GM21723 (cell line): ENCODE results near the gene SALL1.

Source experiments
- ATAC-seq: cut with Tn5 transposase; IDR thresholded peaks from one replicate; pipeline ENCODE4 v1.9.1; 2021; ENCODE audit warnings: mild to moderate bottlenecking, moderate library complexity; ENCODE audit not compliant: unreplicated experiment

SALL1 gene

DNA sequence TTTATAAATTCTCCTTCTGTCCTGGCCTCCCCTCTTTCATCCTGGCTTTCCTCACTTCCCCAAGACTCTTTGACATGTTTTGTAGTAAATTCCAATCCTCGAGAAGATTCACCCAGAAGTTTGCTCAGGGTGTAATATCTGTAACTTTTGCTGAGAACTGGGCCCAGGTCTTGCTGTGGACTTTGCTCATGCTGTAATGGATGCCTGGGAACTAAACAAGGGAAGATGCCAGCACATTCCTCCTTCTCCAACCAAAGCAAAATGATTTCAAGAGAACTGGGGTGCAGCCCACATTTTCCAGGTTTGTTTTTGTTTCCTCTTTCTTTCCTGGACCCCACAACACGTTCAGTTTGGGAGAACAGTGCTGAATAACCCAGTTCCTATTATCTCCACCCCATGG is 6.6 kb upstream of the SALL1 start:
- no peak for ATAC-seq

DNA sequence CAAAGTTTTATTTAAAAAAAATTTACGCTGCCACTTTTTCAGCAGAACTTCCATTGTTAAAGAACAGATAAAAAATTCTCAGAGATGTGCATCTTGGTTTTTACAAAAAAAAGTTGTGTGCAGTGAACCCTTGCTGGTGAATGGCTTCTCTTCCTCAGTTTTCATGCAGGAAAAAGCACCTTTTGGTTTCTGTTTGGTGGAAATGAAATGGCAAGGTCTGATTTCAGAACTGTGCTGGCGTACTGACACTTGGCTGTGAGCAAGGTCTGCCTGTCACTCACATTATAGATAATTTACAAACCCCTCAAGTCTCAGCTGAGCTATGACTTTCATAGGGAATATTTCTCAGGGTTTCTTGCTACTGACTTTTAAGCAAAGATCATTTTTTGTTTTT is 5.7 kb upstream of the SALL1 start:
- no peak for ATAC-seq

DNA sequence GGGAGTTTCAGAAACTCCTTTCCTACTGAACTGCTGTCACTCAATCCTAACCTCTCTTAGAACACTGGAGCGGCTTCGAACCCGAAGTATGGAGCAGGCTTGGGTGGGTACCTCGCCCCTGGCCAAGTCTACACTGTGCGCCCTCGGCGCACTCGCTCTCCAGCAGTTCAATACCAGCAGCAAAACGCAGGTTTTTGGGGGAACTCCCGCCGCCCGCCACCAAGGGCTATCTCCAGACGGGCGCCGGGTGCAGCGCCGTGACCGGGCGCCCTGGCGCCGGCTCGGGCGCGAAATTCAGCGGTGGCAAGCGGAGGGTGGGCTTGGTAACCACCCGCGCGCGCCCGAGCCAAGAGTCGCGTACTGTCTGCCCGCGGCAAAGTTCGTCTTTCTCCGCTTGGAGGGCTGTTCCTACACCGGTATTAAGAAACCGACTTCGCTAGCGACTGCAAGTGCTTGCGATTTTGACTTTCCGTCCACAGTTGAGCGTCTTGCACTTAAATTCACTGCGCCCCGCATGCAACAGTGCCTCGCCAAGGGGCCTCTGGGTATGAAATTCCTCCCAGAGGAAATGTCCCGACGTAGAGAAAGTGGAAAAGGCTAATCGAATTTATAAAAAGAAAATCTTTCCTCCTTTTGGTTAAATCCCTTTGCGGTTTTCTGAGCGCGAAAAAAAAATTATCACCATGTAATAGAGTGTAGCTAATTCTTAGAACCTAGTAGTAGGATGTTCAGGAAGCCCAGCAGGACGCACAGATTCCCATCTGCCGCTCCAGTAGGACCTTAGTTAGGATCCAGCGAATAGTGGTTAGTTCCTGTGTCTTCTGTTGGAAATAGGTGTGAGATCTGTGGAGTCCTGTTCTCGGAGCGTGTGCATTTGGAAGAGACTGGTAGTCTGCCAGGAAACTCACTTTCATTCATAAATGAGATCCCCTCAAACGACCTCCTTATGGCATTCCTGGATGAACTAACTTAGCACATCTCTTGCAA is 5.0 kb upstream of the SALL1 start:
- ATAC-seq: no peak

DNA sequence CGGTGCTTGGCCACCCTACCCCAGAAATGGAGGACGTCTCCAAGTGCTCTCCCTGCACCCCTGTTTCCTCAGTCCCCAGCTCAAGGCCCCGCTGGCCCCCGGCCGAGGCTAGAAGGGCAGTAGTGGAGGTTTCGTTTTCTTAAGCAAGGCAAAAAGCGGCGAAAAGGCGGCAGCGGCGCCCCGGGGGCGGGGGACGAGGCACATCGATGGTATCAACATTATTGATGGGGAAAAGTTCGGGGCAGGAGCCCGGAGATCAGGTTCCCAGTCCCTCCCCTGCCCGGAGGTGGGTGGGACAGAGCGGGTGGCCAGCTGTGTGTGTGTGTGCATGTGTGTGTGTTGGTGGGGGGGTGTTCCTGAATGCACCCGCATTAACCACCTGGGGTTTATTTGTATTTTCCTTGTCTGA is 4.1 kb upstream of the SALL1 start:
- no peak for ATAC-seq

DNA sequence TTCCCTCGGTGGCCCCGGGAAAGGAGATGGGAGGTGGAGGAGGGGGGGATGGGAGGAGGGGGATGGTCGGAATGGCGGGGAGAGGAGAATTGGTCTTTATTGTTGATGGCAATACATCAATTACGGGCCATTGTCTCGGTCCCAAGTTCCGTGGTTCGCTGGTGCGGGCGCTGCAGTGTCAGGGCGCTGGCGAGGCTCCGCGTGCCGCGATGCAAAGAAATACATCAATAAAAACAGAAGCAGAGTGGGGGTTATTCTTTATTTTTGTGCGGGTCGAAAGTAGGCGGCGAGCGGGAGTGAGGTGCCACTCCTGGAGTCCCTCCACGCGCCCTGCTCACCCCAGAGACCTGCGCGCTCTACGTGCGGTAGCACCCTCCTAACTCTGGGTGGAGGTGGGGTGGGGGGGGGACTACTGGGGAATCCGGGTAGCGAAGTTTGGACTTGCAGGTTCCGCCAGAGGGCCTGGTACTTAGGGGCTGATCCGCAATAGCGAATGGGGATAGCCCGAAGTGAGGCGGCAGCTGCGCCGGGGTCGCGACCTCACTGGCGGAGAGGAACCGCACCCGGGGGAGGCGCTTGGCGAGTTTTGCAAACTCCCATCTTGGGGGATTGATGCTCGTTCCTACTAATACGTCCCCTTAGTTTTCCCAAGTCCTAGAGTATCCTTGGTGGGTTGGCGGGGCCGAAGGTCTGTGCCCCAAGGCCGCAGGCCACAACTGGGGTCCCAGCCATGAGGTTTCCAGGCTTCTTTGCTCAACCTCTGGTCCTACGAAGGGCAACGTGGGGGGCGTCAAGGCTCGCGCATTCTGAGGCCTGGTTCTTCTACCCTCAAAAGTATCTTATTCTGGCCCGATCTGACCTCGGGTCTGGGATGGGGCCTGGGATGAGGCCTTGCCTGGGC is 3.5 kb upstream of the SALL1 start:
- no peak for ATAC-seq

DNA sequence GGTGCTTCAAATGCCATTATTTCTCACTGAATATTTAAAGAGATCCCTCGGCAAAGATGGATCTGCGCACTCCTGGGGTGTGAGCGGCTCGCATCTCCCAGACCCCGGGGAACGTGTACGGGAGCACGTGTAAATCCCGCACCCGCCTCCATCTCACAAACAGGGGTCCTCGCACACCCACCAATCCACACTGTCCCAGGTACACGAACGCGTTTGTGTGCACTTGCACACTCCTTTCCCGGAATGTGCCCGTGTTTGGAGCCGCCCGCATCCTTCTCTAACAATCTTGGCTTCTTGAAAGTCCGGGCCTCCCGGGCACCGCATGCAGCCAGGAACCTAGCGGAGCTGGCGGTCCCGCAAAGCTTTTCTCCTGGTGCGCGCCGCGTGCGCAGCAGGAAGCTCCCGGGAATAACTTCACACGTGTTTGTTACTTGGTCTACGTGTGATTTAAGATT is 2.5 kb upstream of the SALL1 start:
- no peak for ATAC-seq

DNA sequence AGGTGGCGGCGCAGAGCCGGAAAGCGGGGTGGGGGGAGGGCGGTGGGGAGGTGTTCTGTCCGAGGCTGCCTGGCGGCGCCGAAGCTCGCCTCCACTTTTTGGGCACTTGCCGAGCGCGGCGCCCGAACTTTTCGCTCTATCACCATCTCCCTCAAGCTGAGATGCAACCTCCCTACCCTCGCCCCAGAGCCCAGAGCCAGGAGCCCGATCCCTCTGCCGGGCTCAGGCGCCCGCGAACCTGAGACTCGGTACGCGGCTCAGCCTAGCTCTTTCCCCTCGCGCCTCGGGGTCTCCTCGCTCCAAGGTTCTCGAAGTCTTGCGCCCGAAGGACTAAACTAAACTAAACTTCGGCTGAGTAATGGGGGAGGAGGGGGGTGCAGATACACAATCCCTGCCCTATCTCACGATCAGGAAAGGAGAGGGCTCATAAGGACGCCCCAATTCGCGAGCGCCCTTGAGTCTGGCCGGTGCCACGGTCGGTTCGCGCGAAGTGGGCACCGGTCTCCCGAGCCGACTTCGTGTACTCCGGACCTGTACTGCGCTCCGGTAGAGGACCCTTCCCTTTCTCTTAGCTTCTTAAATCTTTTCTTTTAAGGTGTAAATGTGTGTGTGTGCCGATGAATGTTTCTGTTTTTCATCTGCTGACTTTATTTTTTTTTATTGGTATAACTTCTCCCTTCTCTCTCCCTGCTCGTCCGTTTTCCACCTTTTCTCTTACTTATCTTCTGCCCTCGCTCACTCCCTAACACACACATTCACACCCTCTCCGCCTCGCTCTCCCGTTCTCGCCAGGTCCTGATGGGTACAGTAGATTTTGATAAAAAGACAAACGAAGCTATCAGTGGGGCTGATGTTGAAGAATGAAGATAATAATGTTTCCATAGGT is 1.9 kb upstream of the SALL1 start:
- ATAC-seq: no peak

DNA sequence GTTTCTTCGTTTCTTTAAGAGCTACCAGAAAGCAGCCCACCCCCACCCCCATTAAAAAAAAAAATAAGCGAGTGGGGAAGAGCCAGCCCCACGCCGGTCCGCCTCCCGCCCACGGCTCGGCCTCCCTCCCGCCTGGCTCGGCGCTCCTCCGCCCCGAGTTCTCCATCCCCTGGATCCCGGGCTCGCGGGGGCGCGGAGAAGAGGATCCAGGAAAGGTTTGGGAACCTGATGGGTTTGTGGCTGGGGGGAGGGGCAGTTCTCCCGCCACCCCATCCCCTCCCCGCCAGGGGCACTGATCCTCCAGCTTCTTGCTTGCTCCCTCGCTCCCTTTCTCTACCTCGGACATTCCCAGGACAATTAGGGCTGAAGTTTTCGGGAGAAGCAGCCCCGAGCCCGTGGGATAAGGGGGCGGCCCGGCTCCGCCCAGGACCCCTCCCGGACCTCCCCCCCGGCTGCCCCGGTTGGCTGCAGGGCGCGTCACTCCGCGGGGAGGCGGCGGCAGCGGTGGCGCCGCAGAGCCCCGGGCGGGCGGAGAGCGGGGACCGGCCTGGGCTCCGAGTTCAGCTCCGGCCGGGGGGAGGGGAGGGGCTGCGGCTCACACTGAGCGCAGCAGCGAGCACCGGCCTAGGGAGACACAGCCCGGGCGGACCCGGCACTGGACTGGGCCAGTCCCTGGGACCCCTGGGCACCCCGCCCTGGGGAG is 1.0 kb upstream of the SALL1 start:
- no peak for ATAC-seq

DNA sequence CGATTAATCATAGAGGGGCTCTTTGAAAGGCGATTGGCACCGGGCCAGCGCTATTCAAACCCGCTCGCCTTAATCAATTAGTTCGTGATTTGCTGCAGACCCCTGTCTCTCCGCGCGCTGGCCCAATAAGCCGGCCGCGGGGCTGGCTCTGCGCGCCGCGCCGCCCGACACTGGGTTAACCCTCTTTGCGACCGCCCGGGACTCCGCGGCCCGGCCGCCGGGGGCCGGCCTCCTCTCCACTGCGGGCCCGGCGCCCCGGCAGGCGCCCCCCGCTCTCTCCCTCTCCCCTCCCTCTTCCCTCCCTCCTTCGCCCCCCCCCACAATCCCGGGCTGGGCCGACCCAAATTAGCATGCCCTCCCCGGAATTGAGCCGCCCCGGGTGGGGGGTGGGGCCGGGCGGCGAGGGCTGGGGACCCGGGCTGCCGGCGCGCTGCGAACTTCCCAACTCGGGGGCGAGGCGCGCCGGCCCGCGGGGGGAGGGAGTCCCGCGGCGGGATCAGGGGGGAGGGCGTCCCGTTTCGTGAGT is 428 bp upstream of the SALL1 start:
- ATAC-seq: no peak

DNA sequence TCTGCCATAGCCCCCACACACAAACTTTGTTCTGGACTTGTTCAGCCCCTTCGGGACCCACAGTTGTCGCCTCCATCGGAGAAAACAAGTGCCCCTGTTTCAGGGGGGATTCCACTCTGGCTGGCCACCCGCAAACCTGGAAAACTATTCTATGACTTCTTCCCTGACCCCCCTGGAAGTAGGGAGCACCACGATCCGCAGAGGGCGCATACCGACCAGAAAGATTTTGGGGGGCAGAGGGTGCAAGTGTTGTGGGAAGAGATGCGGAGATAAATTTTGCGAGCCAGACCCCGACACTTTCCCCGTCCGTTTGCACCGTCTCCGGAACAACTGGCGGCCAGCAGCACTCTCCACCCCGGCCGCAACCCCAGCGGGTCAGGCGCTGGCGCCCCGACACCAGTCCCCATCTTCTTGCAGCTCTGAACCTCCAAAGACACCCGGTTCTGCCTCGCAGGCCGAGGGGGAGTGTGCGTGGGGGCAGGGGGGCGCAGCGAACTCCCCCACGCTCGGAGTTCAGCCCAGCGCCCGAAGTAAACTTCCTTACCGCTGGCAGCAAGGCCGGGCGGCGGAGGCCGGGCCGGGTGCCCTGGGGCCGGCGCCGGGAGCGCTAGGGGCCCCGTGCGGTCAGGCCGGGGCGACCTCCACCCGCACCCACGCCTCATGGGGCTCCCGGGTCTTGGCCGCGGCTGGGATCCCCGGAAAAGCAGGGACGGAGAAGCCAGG is 744 bp downstream of the SALL1 start:
- ATAC-seq: no peak

DNA sequence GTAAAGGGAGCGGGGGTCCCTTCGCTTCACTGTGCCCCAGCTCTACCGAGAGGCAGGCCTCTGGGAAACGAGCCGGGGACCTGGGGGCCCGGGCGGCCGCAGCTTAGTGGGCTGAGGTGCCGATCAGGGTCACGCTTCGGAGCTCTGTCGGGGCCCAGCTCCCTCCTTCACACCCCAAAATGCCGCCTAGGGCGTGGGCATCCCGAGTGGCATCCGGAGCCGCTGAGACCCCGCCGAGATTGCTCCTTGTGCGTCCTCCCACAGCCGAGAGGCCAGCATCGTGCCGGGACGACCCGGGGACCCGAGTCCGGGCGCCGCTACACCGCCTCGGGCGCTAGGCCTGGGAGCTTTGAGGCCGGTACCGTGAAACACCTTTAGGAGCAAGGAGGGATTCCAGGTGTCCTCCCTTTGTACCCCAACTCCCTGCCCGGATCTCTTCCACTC is 1.3 kb downstream of the SALL1 start:
- no peak for ATAC-seq

DNA sequence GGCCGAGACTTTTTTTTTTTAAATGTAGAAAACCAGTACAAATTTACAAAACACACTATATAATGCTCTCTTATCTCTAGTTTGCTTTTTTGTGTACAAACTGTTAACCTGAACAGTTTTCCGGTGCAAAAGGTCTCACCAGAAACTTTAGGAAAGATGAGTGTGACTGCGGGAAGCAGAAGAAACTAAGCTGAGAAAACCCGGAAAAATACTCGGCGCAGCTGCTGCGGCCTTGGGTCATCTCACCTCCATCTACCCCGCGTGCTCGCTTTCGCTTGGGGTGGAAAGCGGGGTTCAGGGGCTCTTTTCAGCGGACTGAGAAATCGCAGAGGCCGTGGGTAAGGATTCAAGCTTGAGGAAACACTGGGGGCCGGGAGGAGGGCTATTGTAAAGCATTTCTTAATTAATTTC is 1.8 kb downstream of the SALL1 start:
- no peak for ATAC-seq

DNA sequence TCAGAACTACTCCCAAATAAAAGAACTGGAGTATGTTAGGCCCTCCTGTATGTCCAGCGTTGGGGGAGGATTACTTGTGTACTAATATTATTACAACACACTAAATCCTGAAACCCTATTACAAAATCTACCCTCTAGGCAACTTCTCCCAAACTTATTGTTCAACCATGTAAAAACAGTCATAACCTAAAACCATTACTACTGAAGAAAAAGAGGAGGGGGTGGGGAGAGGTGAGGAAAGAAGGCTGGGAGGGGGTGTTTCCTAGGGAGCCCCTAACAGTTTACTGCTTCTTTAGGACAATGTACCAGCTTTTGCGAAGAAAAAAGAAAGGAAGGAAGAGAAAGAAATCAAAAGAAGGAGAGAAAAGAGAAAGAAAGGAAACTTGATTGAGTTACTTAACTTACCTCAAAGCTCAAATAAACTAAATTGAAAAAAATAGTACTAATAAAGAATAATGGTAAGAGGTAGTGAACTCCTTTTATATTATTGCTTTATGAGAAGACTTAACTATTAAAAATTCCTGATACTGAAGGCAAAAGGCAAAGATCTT is 2.3 kb downstream of the SALL1 start:
- no peak for ATAC-seq

DNA sequence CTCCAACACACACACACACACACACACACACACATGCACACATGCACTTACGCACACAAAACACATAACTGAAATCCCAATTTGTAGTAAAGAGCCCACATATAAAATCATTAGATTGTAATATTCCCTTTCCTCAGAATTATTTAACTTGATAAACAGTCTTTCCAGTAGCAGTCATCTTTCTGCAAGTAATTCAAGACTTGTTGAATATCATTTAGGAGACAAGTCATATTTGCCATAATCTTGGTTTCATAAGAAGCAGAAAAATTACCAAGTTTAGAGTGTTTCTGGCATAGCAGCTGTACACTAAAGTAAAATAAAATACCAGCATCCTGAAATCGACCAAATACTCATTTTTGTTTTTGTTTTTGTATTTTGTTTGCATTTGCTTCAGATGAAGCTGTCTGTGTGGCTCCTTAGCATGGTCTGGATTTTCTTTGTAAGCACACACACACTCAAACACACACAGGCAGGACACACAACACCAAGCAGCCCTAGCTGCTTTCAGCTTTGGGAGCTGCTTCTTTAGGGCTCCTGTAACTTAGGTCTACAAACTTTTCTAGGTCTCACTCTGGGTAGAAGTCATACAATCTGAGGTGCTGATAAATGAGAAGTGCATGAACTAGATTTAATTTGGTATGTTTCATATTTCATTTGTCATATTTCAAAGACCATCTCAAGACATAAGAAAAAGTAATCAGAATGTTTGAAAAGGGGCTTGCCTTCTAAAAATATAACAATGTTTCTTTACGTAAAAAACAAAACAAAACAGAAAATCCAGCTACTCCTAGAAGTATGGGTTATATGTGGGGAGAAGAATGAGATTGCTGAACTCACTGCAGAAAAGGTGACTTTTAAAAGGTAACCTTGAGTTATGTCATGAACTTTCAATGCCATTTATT is 3.0 kb downstream of the SALL1 start:
- ATAC-seq: no peak

DNA sequence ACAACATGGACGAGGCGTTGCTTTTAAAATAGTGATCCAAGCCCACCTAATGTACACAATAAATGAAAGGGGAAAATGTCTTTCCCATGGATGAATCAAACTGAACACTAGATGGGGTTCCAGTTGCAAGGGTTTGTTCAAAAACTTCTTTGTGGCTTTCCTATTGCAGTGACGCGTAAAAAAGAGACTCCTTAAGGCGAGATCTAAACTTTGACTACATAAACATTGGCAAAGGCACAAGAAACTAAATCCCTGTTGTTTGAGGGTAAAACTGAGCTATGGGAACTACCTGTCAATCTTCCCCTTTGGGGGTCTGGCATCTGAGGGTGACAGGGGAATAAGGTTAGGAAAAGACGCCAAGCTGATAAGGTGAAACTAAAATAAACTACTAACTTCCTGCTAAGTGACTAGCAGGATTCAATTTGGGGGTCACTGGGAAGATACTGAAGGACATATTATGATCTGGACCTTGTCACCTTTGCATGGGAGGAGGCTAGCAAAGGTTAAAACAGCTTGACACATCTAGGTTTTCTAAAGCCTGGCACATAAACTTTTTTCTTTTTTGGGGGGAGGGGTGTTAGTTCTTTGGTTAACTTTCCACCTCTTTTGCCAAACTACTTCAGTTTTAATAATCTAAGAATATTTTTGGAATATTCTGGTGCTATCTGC is 4.7 kb downstream of the SALL1 start:
- no peak for ATAC-seq

DNA sequence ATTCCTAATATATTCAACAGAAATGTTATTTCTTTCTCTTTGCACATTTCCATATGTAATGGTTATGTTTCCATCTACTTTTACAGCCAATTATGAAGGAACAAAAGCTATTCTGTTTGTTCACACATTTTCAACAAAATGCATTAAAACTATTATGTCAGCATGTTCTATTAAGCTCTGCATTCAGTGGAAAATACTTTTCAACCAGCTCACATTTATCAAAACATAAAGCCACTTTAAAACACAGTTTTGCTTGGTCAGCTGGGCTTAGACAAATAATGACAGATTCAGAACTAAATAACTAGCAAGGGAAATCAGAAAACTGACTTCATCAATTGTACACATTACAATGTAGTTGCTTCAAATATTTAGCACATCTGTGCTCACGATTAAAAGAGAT is 6.9 kb downstream of the SALL1 start:
- no peak for ATAC-seq
